Upper lobe of left lung (tissue), 4 donors: ENCODE results near the gene LOXL4.
"Not testable (repeated sequence)": the region's sequence is repeated elsewhere in the genome, so short reads cannot be mapped to it uniquely, and the experiment has no call there.

Source experiments
- CTCF ChIP-seq, 6 experiments: fragments of 450-650 bp in 4 of 6; fragments of 200-600 bp in 2 of 6; sonication (generic) in 2 of 6; IDR thresholded peaks; one replicate each; pipeline ENCODE4 v1.5.1; 2016 to 2019; ENCODE audit warnings: antibody characterized with exemption in 6 of 6
- EP300 ChIP-seq, 4 donors: sonication (generic); formaldehyde crosslinking; IDR thresholded peaks; one replicate each; pipeline ENCODE4 v1.5.1; 2017; ENCODE audit warnings: antibody characterized with exemption in 4 of 4, control low read depth in 2 of 4
- POLR2A ChIP-seq, 4 donors: fragments of 450-650 bp; IDR thresholded peaks; one replicate each; pipeline ENCODE4 v1.5.1; 2016 to 2017; ENCODE audit warnings: antibody characterized with exemption in 4 of 4, mild to moderate bottlenecking in 2 of 4
- POLR2AphosphoS5 ChIP-seq, 2 donors: sonication (generic); formaldehyde crosslinking; IDR thresholded peaks; one replicate each; pipeline ENCODE4 v1.5.1; 2017; ENCODE audit warnings: antibody characterized with exemption in 2 of 2

- TF ChIP-seq CTCF, EP300, POLR2A, POLR2AphosphoS5 (IDR thresholded peaks at IDR 0.05): not testable (repeated sequence)
Observed at GRCh38 chr10:98228266-98228665, 39.7 kb downstream of the LOXL4 start.
